Panc1 (cell line): ENCODE results near the gene POLE4. TPM values are rescaled to one million over a fixed set of nuclear protein-coding genes. Genes with fewer than 3 reads are reported as not detected.

ENCODE experiments used
- ATAC-seq: fragments of 200-7000 bp; cut with Tn5 transposase; 2 replicates; pipeline ENCODE4 v1.9.1; 2020; ENCODE audit warnings: mild to moderate bottlenecking, moderate library complexity
- BruUV-seq: library from RNA; stranded (reverse); fragments of 400-500 nt; replicated peaks from 2 replicates; lab custom pipeline; 2021; lab: Mats Ljungman, UMichigan
- CTCF ChIA-PET: fragments of 300-600 bp; sonication (Branson Sonifier 250); formaldehyde crosslinking; loops from one replicate; lab custom pipeline; 2022; ENCODE audit warnings: antibody characterized with exemption; lab: Charles Lee
- POLR2A ChIA-PET: fragments of 300-600 bp; sonication (Branson Sonifier 250); formaldehyde crosslinking; loops from one replicate; lab custom pipeline; 2022; ENCODE audit warnings: antibody characterized with exemption; lab: Charles Lee
- DNase-seq: peaks from one replicate; pipeline ENCODE4 v3.0.0-alpha.2; 2010; ENCODE audit warnings: low read depth, low spot score
- H3K27ac ChIP-seq: 2 replicates; pipeline ENCODE4 v1.5.1; 2011; ENCODE audit warnings: mild to moderate bottlenecking, low read length, inconsistent platforms
- H3K27me3 ChIP-seq: fragments of 200-500 bp; sonication (Bioruptor generic); 2 replicates; pipeline ENCODE4 v1.6.0; 2014; ENCODE audit warnings: low read length, inconsistent platforms; ENCODE audit not compliant: control insufficient read depth, insufficient read depth
- H3K36me3 ChIP-seq: fragments of 200-500 bp; sonication (Bioruptor generic); 2 replicates; pipeline ENCODE4 v1.5.1; 2014; ENCODE audit warnings: inconsistent platforms, mild to moderate bottlenecking, low read length, moderate library complexity; ENCODE audit not compliant: control insufficient read depth, insufficient read depth
- H3K4me1 ChIP-seq: 2 replicates; pipeline ENCODE4 v1.5.1; 2011; ENCODE audit warnings: inconsistent platforms, mild to moderate bottlenecking, low read length, moderate library complexity; ENCODE audit not compliant: control insufficient read depth, insufficient read depth
- H3K4me3 ChIP-seq, 2 experiments: 2 replicates each; pipeline ENCODE4 v1.5.1; 2011 to 2012; ENCODE audit warnings: low read depth in 2 of 2, low read length in 2 of 2, mild to moderate bottlenecking in 2 of 2, inconsistent platforms in 1 of 2, moderate library complexity in 1 of 2
- H3K9me3 ChIP-seq: fragments of 200-500 bp; sonication (Bioruptor generic); 2 replicates; pipeline ENCODE4 v1.5.1; 2014; ENCODE audit warnings: low read depth, mild to moderate bottlenecking, inconsistent platforms, low read length, moderate library complexity; ENCODE audit not compliant: control insufficient read depth, insufficient read depth
- CTCF ChIP-seq: fragments of 450-650 bp; IDR thresholded peaks from 2 replicates; pipeline ENCODE4 v1.5.1; 2017; ENCODE audit warnings: mild to moderate bottlenecking
- POLR2AphosphoS5 ChIP-seq: IDR thresholded peaks from 2 replicates; pipeline ENCODE4 v1.6.1; 2012; ENCODE audit warnings: mild to moderate bottlenecking, low read depth, low read length, moderate library complexity
- REST ChIP-seq, 2 experiments: IDR thresholded peaks; 2 replicates each; pipeline ENCODE4 v1.6.1; 2011 to 2012; ENCODE audit warnings: low read depth in 2 of 2, control low read depth in 1 of 2, low read length in 1 of 2, mild to moderate bottlenecking in 1 of 2, moderate library complexity in 1 of 2; ENCODE audit not compliant: insufficient read depth in 1 of 2
- SIN3A ChIP-seq: IDR thresholded peaks from 2 replicates; pipeline ENCODE4 v1.6.1; 2012; ENCODE audit warnings: low read depth, mild to moderate bottlenecking, low read length, moderate library complexity, borderline replicate concordance; ENCODE audit not compliant: insufficient read depth
- TCF7L2 ChIP-seq: IDR thresholded peaks from 2 replicates; pipeline ENCODE4 v1.6.1; 2011; ENCODE audit warnings: mild to moderate bottlenecking, low read depth, low read length, inconsistent platforms
- in situ Hi-C: cut with HindIII; loops from 2 replicates; pipeline ENCODE4 v1.10.0; 2016; ENCODE audit warnings: low sequenced_read_pairs, low pct_unique_long_range_greater_than_20kb
- intact Hi-C: fragments of 100-400 bp; cut with micrococcal nuclease; formaldehyde crosslinking; loops from one replicate; pipeline ENCODE4 v1.10.0; 2022; ENCODE audit not compliant: unreplicated experiment
- total RNA-seq: library from RNA; stranded (reverse); gene quantifications from one replicate; pipeline ENCODE4 v1.2.1, GENCODE V29; 2021; ENCODE audit not compliant: unreplicated experiment

POLE4 gene
- total RNA-seq, 1 experiment from 2014 or later: 103 TPM

- Histone ChIP-seq H3K9me3 (no peaks in the 10 kb centered on the region), H3K36me3 (no peaks in the 10 kb centered on the region), H3K27ac (no peak overlapping the region), H3K27me3 (no peaks in the 10 kb centered on the region), H3K4me3 (no peak overlapping the region), H3K4me1 (no peaks in the 10 kb centered on the region)
- DNase-seq: no peak
- TF ChIP-seq SIN3A (no peak), POLR2AphosphoS5 (no peak), REST (IDR thresholded peaks at IDR 0.05; ENCODE audit: insufficient read depth in 1 of 2, low read depth in 2 of 2, low read length in 1 of 2) (no peak), TCF7L2 (no peak), CTCF (no peak)
- no TSS peak for BruUV-seq
- ChIA-PET CTCF (no interaction called here), POLR2A (no interaction called here)
- in situ Hi-C loops (no loop called here), intact Hi-C loops (no loop called here)
- no peak for ATAC-seq
These were observed 27.5 kb upstream of the POLE4 start for GRCh38 chr2:74930811-74931486.

GRCh38 chr2:74931940-74932339, 26.5 kb upstream of the POLE4 start:
- Histone ChIP-seq H3K4me3 (no peak overlapping the region), H3K36me3 (no peaks in the 10 kb centered on the region), H3K27me3 (no peaks in the 10 kb centered on the region), H3K4me1 (no peaks in the 10 kb centered on the region), H3K27ac (no peak overlapping the region), H3K9me3 (no peaks in the 10 kb centered on the region)
- DNase-seq (no peak), ATAC-seq (no peak)
- TF ChIP-seq POLR2AphosphoS5: no peak
- TF ChIP-seq SIN3A: no peak
- in situ Hi-C loops: no loop called here
- ChIA-PET POLR2A (no interaction called here), CTCF (no interaction called here)
- no TSS peak for BruUV-seq
- intact Hi-C loops: no loop called here

- Histone ChIP-seq H3K27me3 (no peaks in the 10 kb centered on the region; the same call in 1 of the 2 replicates), H3K27ac (no peak overlapping the region), H3K4me1 (no peaks in the 10 kb centered on the region), H3K4me3 (no peak overlapping the region), H3K36me3 (no peaks in the 10 kb centered on the region), H3K9me3 (no peaks in the 10 kb centered on the region)
- TF ChIP-seq POLR2AphosphoS5 (no peak), CTCF (no peak), SIN3A (no peak), REST (IDR thresholded peaks at IDR 0.05; ENCODE audit: insufficient read depth in 1 of 2, low read depth in 2 of 2, low read length in 1 of 2) (no peak), TCF7L2 (no peak)
- ATAC-seq: no peak
- DNase-seq: no peak
- intact Hi-C loops: no loop called here
- no TSS peak for BruUV-seq
- CTCF ChIA-PET: no interaction called here
- POLR2A ChIA-PET: no interaction called here
- in situ Hi-C loops: no loop called here
These were observed 22.5 kb upstream of the POLE4 start for GRCh38 chr2:74935975-74936391.
